NCI-H2196 treated with DMSO at 0.1 percent for 48 hours (cell line): ENCODE measurements around the gene SLC35G6.
"Not testable (repeated sequence)": the region's sequence is repeated elsewhere in the genome, so short reads cannot be mapped to it uniquely, and the experiment has no call there.

Experiments used
- DNase-seq: peaks from one replicate; lab custom pipeline; 2025; ENCODE audit not compliant: unreplicated experiment; lab: John Stamatoyannopoulos, UW

SLC35G6 gene

DNA sequence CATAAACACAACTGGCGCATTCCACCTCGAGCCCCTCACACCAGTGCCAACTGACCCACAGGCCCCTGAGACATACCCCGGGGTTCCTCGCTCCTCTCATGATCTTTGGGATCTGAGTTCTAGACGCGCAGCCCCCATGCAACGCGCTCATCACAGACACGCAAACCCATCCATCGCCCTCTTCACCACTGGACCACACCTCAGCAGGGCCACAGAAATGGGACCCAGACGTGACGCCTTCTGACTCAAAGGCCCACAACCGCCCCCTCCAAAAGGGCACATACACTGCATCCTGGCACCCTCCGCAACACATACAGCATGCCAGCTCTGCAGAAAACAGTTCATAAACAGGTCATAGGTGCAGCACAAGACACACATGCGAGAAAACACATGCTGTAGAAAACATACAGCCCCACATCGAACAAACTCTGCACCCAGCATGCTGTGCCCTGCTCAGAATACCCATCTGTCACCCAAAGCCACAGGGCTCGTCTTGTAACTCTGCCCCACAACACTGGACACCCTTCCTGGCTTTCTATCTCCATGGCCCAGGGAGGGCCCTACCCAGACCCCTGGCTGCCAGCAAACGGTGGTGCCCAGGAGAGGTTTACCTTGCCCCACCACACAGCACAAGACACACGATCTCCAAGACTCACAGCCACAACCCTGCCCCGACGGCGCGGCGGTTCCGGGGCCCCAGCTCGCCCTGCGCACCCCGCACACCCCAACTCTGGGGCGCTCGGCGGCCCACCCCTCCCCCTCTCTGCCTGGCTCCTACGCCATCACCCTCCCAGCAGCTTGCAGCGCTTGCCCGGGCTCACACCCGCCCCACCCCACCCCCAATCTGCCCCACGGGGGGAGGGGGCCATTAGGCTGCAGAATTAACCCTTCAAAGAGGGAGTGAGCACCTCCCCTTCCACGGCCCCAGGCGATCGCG lies 2.7 kb upstream of the SLC35G6 start:
- DNase-seq, result no peak

GRCh38 chr17:7479213-7480088 lies 1.8 kb upstream of the SLC35G6 start, which contains the start of gene ZBTB4:
Gene ZBTB4 (minus strand): TSS chr17:7479631. CDS start chr17:7466801, 12,830 bp downstream.
- DNase-seq, result no peak

DNA sequence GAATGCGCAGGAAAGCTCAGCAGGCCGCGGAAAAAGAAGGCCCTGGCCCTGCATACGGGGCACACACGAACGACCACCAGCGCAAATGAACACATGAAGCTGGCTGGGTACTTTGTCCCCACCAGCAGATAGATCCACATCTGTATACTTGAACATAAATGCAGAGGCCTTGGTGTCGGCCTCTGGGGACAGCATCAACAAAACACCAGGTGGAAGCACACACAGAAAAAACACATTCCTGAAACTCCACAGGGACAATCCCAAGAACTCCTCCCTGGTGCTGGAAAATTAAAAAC lies 1.2 kb upstream of the SLC35G6 start:
- DNase-seq, result no peak

- DNase-seq, result not testable (repeated sequence)
These were observed 846 bp downstream of the SLC35G6 start for GRCh38 chr17:7481842-7482741.

DNA sequence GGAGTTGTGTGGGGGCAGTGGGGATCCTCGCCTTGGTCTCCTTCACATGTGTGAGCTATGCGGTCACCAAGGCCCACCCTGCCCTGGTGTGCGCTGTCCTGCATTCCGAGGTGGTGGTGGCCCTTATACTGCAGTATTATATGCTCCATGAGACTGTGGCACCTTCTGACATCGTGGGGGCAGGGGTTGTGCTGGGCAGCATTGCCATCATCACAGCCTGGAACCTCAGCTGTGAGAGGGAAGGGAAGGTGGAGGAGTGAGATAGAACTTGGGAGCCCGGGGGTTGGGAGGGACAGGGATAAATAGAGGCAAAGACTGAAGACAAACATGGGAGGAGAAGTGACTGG lies 1.5 kb downstream of the SLC35G6 start:
- not testable (repeated sequence) for DNase-seq

GRCh38 chr17:7483255-7484066 lies 2.2 kb downstream of the SLC35G6 start:
- peak; percentile 54 for DNase-seq

DNA sequence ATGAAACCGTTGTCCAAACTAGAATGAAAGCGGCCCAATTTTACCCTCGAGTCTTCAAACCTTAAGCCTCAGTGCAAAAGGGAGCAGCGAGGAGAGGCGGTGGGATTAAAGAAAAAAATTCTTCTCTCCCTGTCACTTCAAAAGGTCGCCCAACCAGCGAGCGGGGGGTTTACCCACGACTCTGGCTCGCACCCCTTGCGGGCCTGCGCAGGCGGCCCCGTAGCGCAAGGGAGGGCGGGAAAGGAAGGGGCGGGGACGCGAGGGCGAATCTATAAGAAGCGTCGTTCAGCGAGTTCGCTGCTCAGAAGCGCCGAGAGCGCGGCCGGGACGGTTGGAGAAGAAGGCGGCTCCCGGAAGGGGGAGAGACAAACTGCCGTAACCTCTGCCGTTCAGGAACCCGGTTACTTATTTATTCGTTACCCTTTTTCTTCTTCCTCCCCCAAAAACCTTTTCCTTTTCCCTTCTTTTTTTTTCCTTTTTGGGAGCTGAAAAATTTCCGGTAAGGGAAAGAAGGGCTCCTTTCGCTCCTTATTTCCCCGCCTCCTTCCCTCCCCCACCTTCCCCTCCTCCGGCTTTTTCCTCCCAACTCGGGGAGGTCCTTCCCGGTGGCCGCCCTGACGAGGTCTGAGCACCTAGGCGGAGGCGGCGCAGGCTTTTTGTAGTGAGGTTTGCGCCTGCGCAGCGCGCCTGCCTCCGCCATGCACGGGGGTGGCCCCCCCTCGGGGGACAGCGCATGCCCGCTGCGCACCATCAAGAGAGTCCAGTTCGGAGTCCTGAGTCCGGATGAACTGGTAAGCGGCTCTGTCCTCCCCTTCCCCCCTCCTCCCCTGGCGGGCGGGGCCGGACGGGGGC lies 3.0 kb downstream of the SLC35G6 start, which contains the start of gene POLR2A:
TSS of gene POLR2A (plus strand) at position 300 of the 852 bp plus-strand sequence.
- DNase-seq, result peak; percentile 73

- DNase-seq, result no peak
These were observed 3.7 kb downstream of the SLC35G6 start for GRCh38 chr17:7484919-7485377.

GRCh38 chr17:7486181-7486580 lies 4.9 kb downstream of the SLC35G6 start:
- DNase-seq, result no peak

DNA sequence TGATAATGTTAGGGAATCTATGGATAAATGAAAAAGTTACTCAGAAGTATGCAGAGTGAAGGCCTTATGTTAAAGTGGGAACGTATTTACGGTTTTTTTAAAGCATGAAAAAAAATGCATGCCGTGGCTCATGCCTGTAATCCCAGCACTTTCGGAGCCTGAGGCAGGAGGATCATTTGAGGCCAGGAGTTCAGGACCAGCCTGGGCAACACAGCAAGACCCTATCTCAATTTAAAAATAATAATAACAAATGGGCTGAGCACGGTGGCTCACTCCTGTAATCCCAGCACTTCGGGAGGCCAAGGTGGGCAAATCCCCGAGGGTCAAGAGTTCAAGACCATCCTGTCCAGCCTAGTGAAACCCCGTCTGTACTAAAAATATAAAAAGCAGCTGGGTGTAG lies 8.9 kb downstream of the SLC35G6 start:
- DNase-seq, result no peak

- no peak for DNase-seq
These were observed 10.3 kb downstream of the SLC35G6 start for GRCh38 chr17:7491583-7491982.

- DNase-seq, result no peak
These were observed 12.7 kb downstream of the SLC35G6 start for GRCh38 chr17:7493941-7494340.

GRCh38 chr17:7495906-7496434 lies 14.7 kb downstream of the SLC35G6 start:
- DNase-seq, result no peak

GRCh38 chr17:7496470-7497183 lies 15.4 kb downstream of the SLC35G6 start:
- DNase-seq, result no peak

DNA sequence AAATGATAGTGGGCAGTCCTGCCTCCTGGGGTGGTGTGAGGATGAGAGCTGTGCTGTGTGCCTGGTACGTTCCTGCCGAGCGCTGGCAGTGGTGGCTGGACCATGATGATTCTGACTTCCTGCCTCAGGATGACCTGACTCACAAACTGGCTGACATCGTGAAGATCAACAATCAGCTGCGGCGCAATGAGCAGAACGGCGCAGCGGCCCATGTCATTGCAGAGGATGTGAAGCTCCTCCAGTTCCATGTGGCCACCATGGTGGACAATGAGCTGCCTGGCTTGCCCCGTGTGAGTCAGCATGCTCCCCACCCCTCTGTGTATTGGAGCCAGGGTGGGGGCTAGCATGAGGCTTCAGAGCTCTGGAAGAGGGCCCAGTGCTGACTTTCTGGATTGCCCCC lies 16.0 kb downstream of the SLC35G6 start:
- DNase-seq, result no peak

DNA sequence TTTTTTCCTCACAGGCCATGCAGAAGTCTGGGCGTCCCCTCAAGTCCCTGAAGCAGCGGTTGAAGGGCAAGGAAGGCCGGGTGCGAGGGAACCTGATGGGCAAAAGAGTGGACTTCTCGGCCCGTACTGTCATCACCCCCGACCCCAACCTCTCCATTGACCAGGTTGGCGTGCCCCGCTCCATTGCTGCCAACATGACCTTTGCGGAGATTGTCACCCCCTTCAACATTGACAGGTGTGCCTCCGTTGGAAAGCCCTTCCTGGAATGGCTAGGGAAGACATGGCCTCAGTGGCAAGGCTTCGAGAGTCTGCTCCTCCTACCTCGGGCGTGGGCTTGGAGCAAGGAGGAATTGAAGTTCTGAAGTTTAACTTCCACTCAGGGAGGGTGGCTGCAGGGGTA lies 16.4 kb downstream of the SLC35G6 start:
- DNase-seq, result no peak

DNA sequence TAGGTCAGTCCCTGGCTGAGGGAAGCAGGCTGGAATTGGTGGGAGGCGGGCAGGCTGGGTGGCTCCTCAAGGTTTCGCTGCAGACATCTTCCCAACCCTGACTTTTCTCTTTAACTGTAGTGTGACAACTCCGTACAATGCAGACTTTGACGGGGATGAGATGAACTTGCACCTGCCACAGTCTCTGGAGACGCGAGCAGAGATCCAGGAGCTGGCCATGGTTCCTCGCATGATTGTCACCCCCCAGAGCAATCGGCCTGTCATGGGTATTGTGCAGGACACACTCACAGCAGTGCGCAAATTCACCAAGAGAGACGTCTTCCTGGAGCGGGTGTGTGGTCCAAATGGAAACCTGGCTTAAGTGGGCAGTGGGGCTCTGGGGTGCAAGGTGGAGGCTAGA lies 17.9 kb downstream of the SLC35G6 start:
- no peak for DNase-seq

DNA sequence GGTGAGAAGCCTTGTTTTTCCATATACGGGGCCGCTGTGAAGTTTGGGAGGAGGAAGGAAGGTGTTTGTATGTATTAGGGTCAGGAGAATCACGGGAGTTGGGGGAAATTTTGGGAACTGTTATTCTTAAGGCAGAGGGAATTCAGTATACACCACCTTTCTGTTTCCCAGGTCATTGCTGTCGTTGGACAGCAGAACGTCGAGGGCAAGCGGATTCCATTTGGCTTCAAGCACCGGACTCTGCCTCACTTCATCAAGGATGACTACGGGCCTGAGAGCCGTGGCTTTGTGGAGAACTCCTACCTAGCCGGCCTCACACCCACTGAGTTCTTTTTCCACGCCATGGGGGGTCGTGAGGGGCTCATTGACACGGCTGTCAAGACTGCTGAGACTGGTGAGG lies 20.5 kb downstream of the SLC35G6 start:
- no peak for DNase-seq
